HG03442 (cell line): ENCODE data around the gene NFATC2.

Experiments used
- ATAC-seq: cut with Tn5 transposase; IDR thresholded peaks from one replicate; pipeline ENCODE4 v1.9.1; 2021; ENCODE audit warnings: mild to moderate bottlenecking, moderate library complexity; ENCODE audit not compliant: unreplicated experiment

The NFATC2 gene

DNA sequence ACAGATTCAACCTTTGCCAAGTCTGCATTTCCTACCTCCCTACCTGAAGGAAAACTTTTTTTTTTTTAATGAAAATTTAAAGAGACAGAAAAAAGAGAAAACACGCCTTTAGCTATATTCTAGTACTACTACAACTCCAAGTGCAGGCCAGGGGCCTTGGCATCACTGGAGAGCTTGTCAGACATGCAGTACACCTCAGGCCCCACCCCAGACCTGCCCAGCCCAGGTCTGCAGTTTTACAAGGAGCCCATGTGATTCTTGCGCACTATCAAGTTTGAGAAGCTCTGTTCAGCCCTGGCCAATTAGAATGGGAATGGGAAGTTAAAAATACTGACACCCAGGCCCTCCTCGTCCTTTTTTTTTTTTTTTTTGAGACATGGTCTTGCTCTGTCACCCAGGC, 85.0 kb downstream of the NFATC2 start:
- ATAC-seq: no peak

- ATAC-seq: no peak
Measured at GRCh38 chr20:51456511-51457509, 85.7 kb downstream of the NFATC2 start.

- no peak for ATAC-seq
Measured at GRCh38 chr20:51454250-51454865, 88.2 kb downstream of the NFATC2 start.

GRCh38 chr20:51452734-51453365, 89.7 kb downstream of the NFATC2 start:
- ATAC-seq: no peak

GRCh38 chr20:51452091-51452613, 90.4 kb downstream of the NFATC2 start:
- ATAC-seq: no peak

- ATAC-seq: no peak
Measured at GRCh38 chr20:51451484-51451883, 91.0 kb downstream of the NFATC2 start.

- ATAC-seq: no peak
Measured at GRCh38 chr20:51450984-51451383, 91.5 kb downstream of the NFATC2 start.

GRCh38 chr20:51450221-51450712, 92.3 kb downstream of the NFATC2 start:
- no peak for ATAC-seq

- ATAC-seq: no peak
Measured at GRCh38 chr20:51449498-51450220, 92.9 kb downstream of the NFATC2 start.

- ATAC-seq: no peak
Measured at GRCh38 chr20:51447765-51448148, 94.8 kb downstream of the NFATC2 start.

DNA sequence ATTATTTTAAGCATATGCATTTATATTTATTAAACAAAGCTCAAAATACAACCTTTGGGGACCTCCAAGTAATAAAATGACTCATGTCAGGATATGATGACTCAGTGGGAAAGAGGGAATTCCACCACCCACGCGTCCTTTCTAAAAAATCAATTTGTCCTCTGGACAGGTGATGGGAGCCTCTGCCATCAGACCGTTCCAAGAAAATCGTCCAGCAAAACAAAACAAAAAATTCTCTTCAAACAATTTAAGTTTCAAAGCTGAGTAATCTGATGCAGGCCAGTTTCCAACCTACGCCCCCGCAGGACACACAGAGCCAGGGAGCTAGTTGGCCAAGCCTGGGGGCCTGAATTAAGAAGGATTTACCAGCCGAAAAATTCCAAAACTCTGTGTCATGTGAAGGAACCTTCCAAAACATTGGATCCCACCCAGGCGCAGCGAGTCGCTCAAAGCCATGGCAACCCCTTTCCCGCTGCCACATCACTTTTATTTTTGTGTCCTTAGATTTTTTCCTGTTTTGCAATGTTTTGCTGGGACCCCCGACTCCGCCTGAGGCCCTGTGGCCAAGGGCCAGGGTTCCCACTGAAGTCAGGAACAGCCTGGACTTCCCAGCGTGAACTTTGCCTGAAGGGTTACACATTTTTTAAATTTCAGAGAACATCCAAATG, 95.3 kb downstream of the NFATC2 start:
- no peak for ATAC-seq

DNA sequence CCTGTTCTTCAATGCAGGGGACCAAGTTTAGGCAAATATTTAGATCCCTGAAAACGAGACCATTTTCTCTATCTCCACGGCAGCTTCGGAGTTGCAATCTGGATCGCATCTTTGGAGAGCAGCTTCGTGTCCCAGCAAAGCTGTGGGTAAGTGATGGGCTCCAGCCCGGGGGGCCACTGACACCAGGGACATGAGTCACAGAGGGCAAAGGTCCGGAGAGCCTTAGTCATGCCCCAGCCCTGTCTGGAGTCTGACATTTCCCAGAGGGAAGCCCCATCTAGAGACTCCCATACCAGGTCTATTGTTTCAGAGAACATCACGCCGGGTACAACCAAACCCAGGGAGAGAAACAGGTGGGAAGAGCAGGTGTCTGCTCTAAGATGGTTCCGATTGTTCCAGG, 95.9 kb downstream of the NFATC2 start:
- no peak for ATAC-seq

DNA sequence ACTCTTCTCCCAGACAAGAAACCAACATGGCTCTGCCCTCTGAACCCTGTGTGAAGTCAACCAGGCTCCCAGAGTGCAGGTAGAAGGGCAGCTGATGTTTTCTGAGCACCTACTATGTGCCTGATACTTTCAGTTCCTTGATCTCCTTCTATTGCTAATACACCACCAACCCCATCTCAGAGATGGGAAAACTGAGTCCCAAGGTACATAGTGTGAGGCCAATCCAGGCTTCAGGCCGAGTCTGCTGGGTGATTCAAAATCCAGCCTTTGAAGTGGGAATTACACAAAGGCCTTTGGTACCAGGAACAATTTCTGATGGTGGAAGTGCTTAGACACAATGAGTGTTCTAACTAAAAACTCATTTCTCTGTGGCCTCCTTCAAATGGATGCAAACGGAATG, 96.3 kb downstream of the NFATC2 start:
- no peak for ATAC-seq

DNA sequence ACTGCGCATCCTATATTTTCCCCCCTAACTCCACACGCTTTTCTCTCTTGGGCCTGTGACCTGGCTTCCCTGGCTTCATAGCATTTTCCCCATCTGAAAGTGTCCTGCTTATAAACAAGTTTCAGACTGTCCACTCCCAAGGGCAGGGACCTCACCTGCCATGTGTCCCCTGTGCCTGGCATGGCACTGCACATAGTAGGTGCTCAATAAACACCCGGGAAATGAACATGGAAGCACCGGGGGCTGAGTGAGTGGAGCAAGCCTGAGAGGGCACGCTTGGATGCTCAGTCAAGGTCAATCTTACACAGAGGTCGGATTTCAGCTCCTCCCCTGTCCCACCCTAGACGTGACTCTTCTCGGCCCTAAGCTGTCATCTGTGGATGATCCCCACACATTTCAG, 96.9 kb downstream of the NFATC2 start:
- no peak for ATAC-seq

GRCh38 chr20:51444922-51445438, 97.5 kb downstream of the NFATC2 start:
- no peak for ATAC-seq

DNA sequence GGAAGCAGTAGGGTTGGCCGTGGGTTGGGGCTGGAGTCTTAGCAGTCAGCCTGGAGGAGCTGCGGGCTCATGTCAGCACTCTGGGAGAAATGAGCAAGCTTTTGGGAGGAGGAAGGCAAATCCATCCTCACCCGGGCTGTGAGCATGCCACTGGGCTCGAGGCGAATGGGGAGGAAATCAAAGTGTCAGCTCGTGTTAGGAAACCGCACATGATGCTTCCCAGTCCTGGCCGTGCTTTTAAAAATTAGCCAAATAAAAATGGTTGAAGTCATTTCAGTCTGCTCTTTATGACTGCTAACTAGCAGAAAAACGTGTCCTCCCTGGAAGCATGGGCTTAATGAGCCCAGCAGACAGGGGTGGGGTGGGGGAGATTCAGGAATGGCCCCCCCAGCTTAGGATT, 98.1 kb downstream of the NFATC2 start:
- no peak for ATAC-seq

GRCh38 chr20:51442602-51443001, 99.9 kb downstream of the NFATC2 start:
- ATAC-seq: no peak

DNA sequence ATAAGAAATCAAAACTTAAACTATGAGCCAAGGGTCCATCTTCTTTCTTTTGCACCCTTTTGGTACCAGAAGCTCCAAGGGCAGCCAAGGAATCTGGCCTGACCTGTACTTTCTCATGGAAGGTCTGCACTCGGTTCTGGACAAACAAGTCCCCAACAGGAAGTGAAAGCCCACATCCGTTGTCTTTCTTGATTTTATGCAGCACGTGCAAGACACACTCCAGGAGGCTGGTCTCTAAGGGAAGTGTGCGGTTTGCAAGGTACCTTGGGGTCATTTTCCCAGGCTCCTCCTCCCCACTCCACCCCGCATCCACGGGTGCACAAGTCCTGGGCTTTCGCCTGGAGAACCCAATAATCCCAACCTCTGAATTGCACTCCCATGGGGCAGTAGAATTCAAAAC, 101.9 kb downstream of the NFATC2 start:
- no peak for ATAC-seq

GRCh38 chr20:51439160-51439689, 103.3 kb downstream of the NFATC2 start:
- ATAC-seq: no peak

GRCh38 chr20:51438136-51438535, 104.4 kb downstream of the NFATC2 start:
- ATAC-seq: no peak
